IPS DF 4.7 (cell line): ENCODE data around the gene SELENON.

ENCODE experiments used
- DNase-seq: peaks from one replicate; pipeline ENCODE4 v3.0.0-alpha.2; 2013; ENCODE audit warnings: low spot score; ENCODE audit errors: extremely low read depth

The SELENON gene

GRCh38 chr1:25862785-25863485 lies 62.9 kb downstream of the SELENON start:
- no peak for DNase-seq

GRCh38 chr1:25863486-25864262 lies 63.7 kb downstream of the SELENON start:
- no peak for DNase-seq

GRCh38 chr1:25864434-25864833 lies 64.4 kb downstream of the SELENON start:
- DNase-seq, result no peak

GRCh38 chr1:25866288-25866687 lies 66.3 kb downstream of the SELENON start:
- no peak for DNase-seq

GRCh38 chr1:25867210-25867991 lies 67.4 kb downstream of the SELENON start:
- DNase-seq, result no peak
